Measurements from ENCODE around the gene HNRNPDL. TPM values are rescaled to one million over a fixed set of nuclear protein-coding genes. Genes with fewer than 3 reads are reported as not detected.

HNRNPDL gene
- total and polyA plus RNA-seq, 2 experiments from 2014 or later = 243 to 354 TPM

GRCh38 chr4:82436780-82437179 is 6.5 kb upstream of the HNRNPDL start:
- Histone ChIP-seq H3K4me3 (no peak overlapping the region), H3K36me3 (ENCODE audit: insufficient read depth) (peaks cover 16% of the 10 kb centered on the region; the same call in 1 of the 2 replicates), H2AFZ (no peak overlapping the region), H3F3A (replicated peaks; ENCODE audit: low read depth) (0 out of 2 replicates have a peak, but pooled peaks cover 3% of the 10 kb centered on the region), H3K4me1 (ENCODE audit: insufficient read depth) (peaks cover 28% of the 10 kb centered on the region), H3K27ac (ENCODE audit: low read depth) (no peak overlapping the region), H3K27me3 (ENCODE audit: insufficient read depth) (no peaks in the 10 kb centered on the region), H3K4me2 (no peak overlapping the region), H4K20me1 (replicated peaks; ENCODE audit: insufficient read depth) (peaks cover 96% of the 10 kb centered on the region), H3K9me2 (ENCODE audit: insufficient read depth) (no peaks in the 10 kb centered on the region), H3K79me2 (replicated peaks; ENCODE audit: insufficient read depth) (peaks cover 100% of the 10 kb centered on the region)
- Mint-ChIP-seq H3K9me3 (no peaks in the 10 kb centered on the region), H3K36me3 (ENCODE audit: low read depth) (peaks cover 52% of the 10 kb centered on the region), H3K4me3 (no peak overlapping the region), H3K27ac (no peak overlapping the region), H3K4me1 (peaks cover 38% of the 10 kb centered on the region), H3K27me3 (ENCODE audit: insufficient read depth, low read depth, poor library complexity) (no peaks in the 10 kb centered on the region)
- ATAC-seq (no peak), DNase-seq (ENCODE audit: low spot score) (no peak)
- TF ChIP-seq ZNF462 (CRISPR knock-in tag; IDR thresholded peaks at IDR 0.05) (no peak), CREB1 (CRISPR knock-in tag; IDR thresholded peaks at IDR 0.05; ENCODE audit: low read depth) (no peak), POLR2AphosphoS5 (IDR thresholded peaks at IDR 0.05; ENCODE audit: low read depth) (no peak), EZH2 (IDR thresholded peaks at IDR 0.05; ENCODE audit: low read depth, unreplicated experiment) (no peak), STAT1 (IDR thresholded peaks at IDR 0.05; ENCODE audit: unreplicated experiment) (no peak), NANOG (IDR thresholded peaks at IDR 0.05; ENCODE audit: borderline replicate concordance) (no peak), ZNF331 (CRISPR knock-in tag; IDR thresholded peaks at IDR 0.05; ENCODE audit: low read depth) (no peak), CTCF (conservative IDR thresholded peaks at IDR 0.05; ENCODE audit: low read depth in 2 of 2) (no peak), REST (IDR thresholded peaks at IDR 0.05; ENCODE audit: unreplicated experiment) (no peak), EZH2phosphoT487 (IDR thresholded peaks at IDR 0.05; ENCODE audit: unreplicated experiment) (no peak), JUNB (IDR thresholded peaks at IDR 0.05; ENCODE audit: unreplicated experiment) (no peak), ETS1 (IDR thresholded peaks at IDR 0.05) (no peak)

Measured in GM23338 (cell line).